OCI-LY7 (cell line): Measurements from ENCODE around the gene ABHD8. TPM values are rescaled to one million over a fixed set of nuclear protein-coding genes. Genes with fewer than 3 reads are reported as not detected.

Source experiments
- BruUV-seq: library from RNA; stranded (reverse); fragments of 400-500 nt; replicated peaks from 2 replicates; lab custom pipeline; 2021; lab: Mats Ljungman, UMichigan
- CTCF ChIA-PET: fragments of 300-600 bp; sonication (Branson Sonifier 250); formaldehyde crosslinking; loops from one replicate; lab custom pipeline; 2022; ENCODE audit warnings: antibody characterized with exemption; ENCODE audit not compliant: unreplicated experiment; lab: Charles Lee
- POLR2A ChIA-PET: fragments of 300-600 bp; sonication (Branson Sonifier 250); formaldehyde crosslinking; loops from one replicate; lab custom pipeline; 2022; ENCODE audit warnings: antibody characterized with exemption; lab: Charles Lee
- DNase-seq: peaks from one replicate; pipeline ENCODE4 v3.0.0-alpha.2; 2015; ENCODE audit warnings: low spot score
- H2AFZ ChIP-seq: fragments of 200-600 bp; sonication (generic), shearing (Covaris generic); 2 replicates; pipeline ENCODE4 v1.6.1; 2014; ENCODE audit warnings: mild to moderate bottlenecking, antibody characterized with exemption, low read length, moderate library complexity
- H3K27ac ChIP-seq: fragments of 200-600 bp; sonication (generic); 2 replicates; pipeline ENCODE4 v1.5.1; 2014; ENCODE audit warnings: mixed run types, low read depth, mild to moderate bottlenecking, moderate library complexity, low read length, inconsistent platforms; ENCODE audit not compliant: poor library complexity, severe bottlenecking
- H3K36me3 ChIP-seq: fragments of 200-600 bp; sonication (generic); 2 replicates; pipeline ENCODE4 v1.6.1; 2014; ENCODE audit warnings: mild to moderate bottlenecking, antibody characterized with exemption, low read length, moderate library complexity, mixed read lengths; ENCODE audit not compliant: insufficient read depth
- H3K4me1 ChIP-seq: fragments of 200-600 bp; sonication (generic); 2 replicates; pipeline ENCODE4 v1.5.1; 2014; ENCODE audit warnings: mild to moderate bottlenecking, low read length; ENCODE audit not compliant: insufficient read depth, poor library complexity, severe bottlenecking
- H3K4me2 ChIP-seq: fragments of 200-600 bp; sonication (generic); 2 replicates; pipeline ENCODE4 v1.6.1; 2014; ENCODE audit warnings: mild to moderate bottlenecking, low read length
- H3K4me3 ChIP-seq: fragments of 200-600 bp; sonication (generic); 2 replicates; pipeline ENCODE4 v1.5.1; 2014; ENCODE audit warnings: mild to moderate bottlenecking, low read depth, low read length; ENCODE audit not compliant: poor library complexity, severe bottlenecking
- H3K79me2 ChIP-seq: fragments of 200-600 bp; sonication (generic); 2 replicates; pipeline ENCODE4 v1.6.1; 2016; ENCODE audit warnings: low read depth, mild to moderate bottlenecking, low read length, moderate library complexity, mixed read lengths; ENCODE audit not compliant: insufficient read depth
- H3K9me2 ChIP-seq: fragments of 200-600 bp; sonication (generic); 2 replicates; pipeline ENCODE4 v1.6.1; 2016; ENCODE audit warnings: mild to moderate bottlenecking, low read length, mixed read lengths; ENCODE audit not compliant: insufficient read depth
- H3K9me3 ChIP-seq: fragments of 200-600 bp; sonication (generic); 2 replicates; pipeline ENCODE4 v1.6.1; 2014; ENCODE audit warnings: mild to moderate bottlenecking, mixed run types, low read length, mixed read lengths
- H4K20me1 ChIP-seq: fragments of 200-600 bp; sonication (generic); 2 replicates; pipeline ENCODE4 v1.6.1; 2014; ENCODE audit warnings: mild to moderate bottlenecking, antibody characterized with exemption, low read length, moderate library complexity, mixed read lengths; ENCODE audit not compliant: insufficient read depth
- EZH2phosphoT487 ChIP-seq: fragments of 200-600 bp; sonication (generic); IDR thresholded peaks from 2 replicates; pipeline ENCODE4 v1.6.1; 2018; ENCODE audit warnings: low read depth, borderline replicate concordance, mild to moderate bottlenecking, mixed run types, antibody characterized with exemption, low read length, moderate library complexity, mixed read lengths
- intact Hi-C: fragments of 100-400 bp; cut with micrococcal nuclease; formaldehyde crosslinking; loops from one replicate; pipeline ENCODE4 v1.10.0; 2022; ENCODE audit not compliant: unreplicated experiment
- total RNA-seq, 2 experiments: library from RNA; depleted of rRNA in 1 of 2; stranded (reverse); fragments of >200 nt in 1 of 2; shearing (Covaris generic) in 1 of 2; gene quantifications; 2 replicates each; pipeline ENCODE4 v1.2.3, GENCODE V29; 2014 to 2022
- TF ChIP-seq, protein P1 (sequence below): fragments of 200-600 bp; sonication (generic); conservative IDR thresholded peaks from 2 replicates; pipeline ENCODE4 v1.5.1; 2014; ENCODE audit warnings: mild to moderate bottlenecking, antibody characterized with exemption, low read length, moderate library complexity, mixed read lengths

Gene ABHD8
- total RNA-seq, 2 experiments from 2014 or later = 11.6 to 18.9 TPM

DNA sequence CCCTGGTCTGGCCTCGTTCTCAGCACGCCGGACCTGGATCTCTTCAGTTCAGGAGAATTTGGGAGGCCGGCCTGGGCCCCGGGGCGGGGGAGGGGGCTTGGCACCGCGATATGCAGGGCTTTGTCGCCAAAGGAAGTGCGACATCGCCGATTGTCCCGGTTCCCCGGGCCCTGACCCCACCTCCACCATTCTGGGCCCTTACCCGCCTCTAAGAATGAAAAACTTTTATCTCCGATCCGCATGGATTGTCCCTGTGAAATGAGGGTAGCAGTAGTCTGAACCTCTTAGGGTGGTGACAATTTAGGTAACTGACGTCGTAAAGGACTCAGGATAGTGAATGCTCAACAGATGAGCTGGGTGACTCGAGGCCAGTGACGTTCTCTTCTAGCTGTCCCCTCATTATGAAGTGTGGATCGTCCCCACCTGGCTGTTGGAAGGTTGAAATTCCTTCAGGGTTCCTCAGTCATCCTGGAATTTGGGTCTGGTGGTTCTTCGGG is 6.8 kb upstream of the ABHD8 start:
- CTCF ChIA-PET = no interaction called here
- Histone ChIP-seq H3K27ac (peak overlapping the region; percentile 40), H4K20me1 (0 out of 2 replicates have a peak, but pooled peaks cover 5% of the 10 kb centered on the region), H3K9me2 (no peaks in the 10 kb centered on the region), H2AFZ (no peak overlapping the region), H3K9me3 (no peaks in the 10 kb centered on the region), H3K36me3 (peaks cover 26% of the 10 kb centered on the region), H3K4me3 (peak overlapping the region; percentile 94), H3K4me2 (peak overlapping the region; percentile 75), H3K4me1 (peaks cover 22% of the 10 kb centered on the region), H3K79me2 (peaks cover 31% of the 10 kb centered on the region)
- BruUV-seq = no TSS peak
- POLR2A ChIA-PET = interaction anchor here (1.0 to 2.4 kb wide), 2 partner anchors 23 to 43 kb away, joined by 6 to 15 read pairs; partner anchors contain the start of gene BABAM1
- intact Hi-C loops = loop anchor here (1.0 to 5.0 kb wide), 2 partner anchors 24 to 442 kb away; partner anchors contain the start of genes ANO8 and FCHO1
- TF ChIP-seq, protein P1, sequence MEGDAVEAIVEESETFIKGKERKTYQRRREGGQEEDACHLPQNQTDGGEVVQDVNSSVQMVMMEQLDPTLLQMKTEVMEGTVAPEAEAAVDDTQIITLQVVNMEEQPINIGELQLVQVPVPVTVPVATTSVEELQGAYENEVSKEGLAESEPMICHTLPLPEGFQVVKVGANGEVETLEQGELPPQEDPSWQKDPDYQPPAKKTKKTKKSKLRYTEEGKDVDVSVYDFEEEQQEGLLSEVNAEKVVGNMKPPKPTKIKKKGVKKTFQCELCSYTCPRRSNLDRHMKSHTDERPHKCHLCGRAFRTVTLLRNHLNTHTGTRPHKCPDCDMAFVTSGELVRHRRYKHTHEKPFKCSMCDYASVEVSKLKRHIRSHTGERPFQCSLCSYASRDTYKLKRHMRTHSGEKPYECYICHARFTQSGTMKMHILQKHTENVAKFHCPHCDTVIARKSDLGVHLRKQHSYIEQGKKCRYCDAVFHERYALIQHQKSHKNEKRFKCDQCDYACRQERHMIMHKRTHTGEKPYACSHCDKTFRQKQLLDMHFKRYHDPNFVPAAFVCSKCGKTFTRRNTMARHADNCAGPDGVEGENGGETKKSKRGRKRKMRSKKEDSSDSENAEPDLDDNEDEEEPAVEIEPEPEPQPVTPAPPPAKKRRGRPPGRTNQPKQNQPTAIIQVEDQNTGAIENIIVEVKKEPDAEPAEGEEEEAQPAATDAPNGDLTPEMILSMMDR = no peak
- TF ChIP-seq EZH2phosphoT487 = no peak
- DNase-seq = no peak

DNA sequence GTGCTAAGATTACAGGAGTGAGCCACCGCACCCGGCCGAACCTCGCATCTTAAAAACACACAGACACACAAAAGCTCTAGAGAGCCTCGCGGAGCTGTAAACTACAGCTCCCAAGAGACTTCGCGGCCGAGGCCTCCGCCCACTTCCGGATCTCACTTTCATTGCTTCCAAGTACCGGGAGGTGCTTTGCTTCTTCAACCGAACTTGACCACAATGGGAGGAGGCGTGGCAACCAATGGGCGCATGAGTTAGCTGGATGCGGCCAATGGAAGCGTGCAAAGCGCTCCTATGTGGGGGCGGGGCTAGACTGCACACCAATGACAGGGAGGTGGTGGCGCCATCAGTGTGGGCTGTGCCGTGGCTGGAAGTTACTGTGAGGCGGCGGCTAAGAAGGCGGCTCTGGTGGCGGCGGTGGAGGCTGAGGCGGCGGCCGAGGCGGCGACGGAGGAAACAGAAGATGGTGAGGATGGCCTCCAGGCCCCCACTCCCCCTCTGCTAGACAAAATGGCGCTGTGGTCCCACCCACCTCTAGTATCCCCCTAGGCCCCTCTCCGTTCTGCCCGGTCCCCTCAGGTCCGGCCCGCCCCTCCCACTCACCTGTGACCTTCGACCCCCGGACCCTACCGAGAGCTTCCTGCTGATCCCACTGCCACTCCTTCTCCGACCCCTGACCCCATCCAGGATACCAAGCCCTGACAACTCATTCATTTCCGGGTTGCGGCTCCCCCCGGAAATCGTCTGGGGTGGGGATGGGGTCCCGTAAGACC is 6.2 kb upstream of the ABHD8 start, which contains the start of gene DDA1:
TSS of gene DDA1 (plus strand) at position 366 of the 767 bp plus-strand sequence. CDS start at position 458, 92 bp downstream.
- ChIA-PET POLR2A (interaction anchor here (0.6 to 2.4 kb wide), 7 partner anchors 8 to 96 kb away, joined by 3 to 15 read pairs (median 5); partner anchors contain the start of genes BABAM1 and BST2), CTCF (interaction anchor here (0.7 to 1.0 kb wide), 4 partner anchors 16 to 94 kb away, joined by 3 to 8 read pairs (median 4); partner anchors contain the start of gene USE1)
- H3K79me2 ChIP-seq = peaks cover 31% of the 10 kb centered on the region
- intact Hi-C loops = loop anchor here (1.0 to 5.0 kb wide), 2 partner anchors 25 to 443 kb away; partner anchors contain the start of genes ANO8 and FCHO1
- H3K4me1 ChIP-seq = peaks cover 29% of the 10 kb centered on the region
- TSS peak; percentile 52 for BruUV-seq
- no peak within 1 kb of the TSS for H2AFZ ChIP-seq
- peak within 1 kb of the TSS; percentile 75 for H3K4me2 ChIP-seq
- peak within 1 kb of the TSS; percentile 94 for H3K4me3 ChIP-seq
- H3K9me2 ChIP-seq = no peaks in the 10 kb centered on the region
- H3K9me3 ChIP-seq = no peaks in the 10 kb centered on the region
- TF ChIP-seq, protein P1 = no peak
- no peak for TF ChIP-seq EZH2phosphoT487
- peak; percentile 100 for DNase-seq
- 0 out of 2 replicates have a peak, but pooled peaks cover 5% of the 10 kb centered on the region for H4K20me1 ChIP-seq
- H3K27ac ChIP-seq = peak within 1 kb of the TSS; percentile 40
- H3K36me3 ChIP-seq = peaks cover 21% of the 10 kb centered on the region
